ENCODE measurements around the gene CEACAM7. TPM values are rescaled to one million over a fixed set of nuclear protein-coding genes. Genes with fewer than 3 reads are reported as not detected.

CEACAM7 gene
- total RNA-seq, 2 donors from 2014 or later: 329 to 919 TPM

DNA sequence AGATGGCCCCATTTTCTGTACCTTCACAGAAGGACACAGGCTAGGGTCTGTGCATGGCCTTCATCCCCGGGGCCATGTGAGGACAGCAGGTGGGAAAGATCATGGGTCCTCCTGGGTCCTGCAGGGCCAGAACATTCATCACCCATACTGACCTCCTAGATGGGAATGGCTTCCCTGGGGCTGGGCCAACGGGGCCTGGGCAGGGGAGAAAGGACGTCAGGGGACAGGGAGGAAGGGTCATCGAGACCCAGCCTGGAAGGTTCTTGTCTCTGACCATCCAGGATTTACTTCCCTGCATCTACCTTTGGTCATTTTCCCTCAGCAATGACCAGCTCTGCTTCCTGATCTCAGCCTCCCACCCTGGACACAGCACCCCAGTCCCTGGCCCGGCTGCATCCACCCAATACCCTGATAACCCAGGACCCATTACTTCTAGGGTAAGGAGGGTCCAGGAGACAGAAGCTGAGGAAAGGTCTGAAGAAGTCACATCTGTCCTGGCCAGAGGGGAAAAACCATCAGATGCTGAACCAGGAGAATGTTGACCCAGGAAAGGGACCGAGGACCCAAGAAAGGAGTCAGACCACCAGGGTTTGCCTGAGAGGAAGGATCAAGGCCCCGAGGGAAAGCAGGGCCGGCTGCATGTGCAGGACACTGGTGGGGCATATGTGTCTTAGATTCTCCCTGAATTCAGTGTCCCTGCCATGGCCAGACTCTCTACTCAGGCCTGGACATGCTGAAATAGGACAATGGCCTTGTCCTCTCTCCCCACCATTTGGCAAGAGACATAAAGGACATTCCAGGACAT, 7.0 kb upstream of the CEACAM7 start:
- peak; percentile 13 for DNase-seq
- H3K4me3 ChIP-seq: no peak overlapping the region
- TF ChIP-seq, protein P1, sequence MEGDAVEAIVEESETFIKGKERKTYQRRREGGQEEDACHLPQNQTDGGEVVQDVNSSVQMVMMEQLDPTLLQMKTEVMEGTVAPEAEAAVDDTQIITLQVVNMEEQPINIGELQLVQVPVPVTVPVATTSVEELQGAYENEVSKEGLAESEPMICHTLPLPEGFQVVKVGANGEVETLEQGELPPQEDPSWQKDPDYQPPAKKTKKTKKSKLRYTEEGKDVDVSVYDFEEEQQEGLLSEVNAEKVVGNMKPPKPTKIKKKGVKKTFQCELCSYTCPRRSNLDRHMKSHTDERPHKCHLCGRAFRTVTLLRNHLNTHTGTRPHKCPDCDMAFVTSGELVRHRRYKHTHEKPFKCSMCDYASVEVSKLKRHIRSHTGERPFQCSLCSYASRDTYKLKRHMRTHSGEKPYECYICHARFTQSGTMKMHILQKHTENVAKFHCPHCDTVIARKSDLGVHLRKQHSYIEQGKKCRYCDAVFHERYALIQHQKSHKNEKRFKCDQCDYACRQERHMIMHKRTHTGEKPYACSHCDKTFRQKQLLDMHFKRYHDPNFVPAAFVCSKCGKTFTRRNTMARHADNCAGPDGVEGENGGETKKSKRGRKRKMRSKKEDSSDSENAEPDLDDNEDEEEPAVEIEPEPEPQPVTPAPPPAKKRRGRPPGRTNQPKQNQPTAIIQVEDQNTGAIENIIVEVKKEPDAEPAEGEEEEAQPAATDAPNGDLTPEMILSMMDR (IDR thresholded peaks at IDR 0.05): no peak
- no peaks in the 10 kb centered on the region for H3K27me3 ChIP-seq
- no peaks in the 10 kb centered on the region for H3K9me3 ChIP-seq
- peaks cover 7% of the 10 kb centered on the region for H3K4me1 ChIP-seq
- H3K9ac ChIP-seq (ENCODE audit: low read depth in 2 of 2, low read length in 2 of 2): no peak overlapping the region
- intact Hi-C loops (cut with DNase I): loop anchor here (5.0 kb wide), 1 partner anchor 53 kb away; no protein-coding TSS in a partner anchor
- no peak overlapping the region for H3K27ac ChIP-seq
- H3K36me3 ChIP-seq: no peaks in the 10 kb centered on the region

DNA sequence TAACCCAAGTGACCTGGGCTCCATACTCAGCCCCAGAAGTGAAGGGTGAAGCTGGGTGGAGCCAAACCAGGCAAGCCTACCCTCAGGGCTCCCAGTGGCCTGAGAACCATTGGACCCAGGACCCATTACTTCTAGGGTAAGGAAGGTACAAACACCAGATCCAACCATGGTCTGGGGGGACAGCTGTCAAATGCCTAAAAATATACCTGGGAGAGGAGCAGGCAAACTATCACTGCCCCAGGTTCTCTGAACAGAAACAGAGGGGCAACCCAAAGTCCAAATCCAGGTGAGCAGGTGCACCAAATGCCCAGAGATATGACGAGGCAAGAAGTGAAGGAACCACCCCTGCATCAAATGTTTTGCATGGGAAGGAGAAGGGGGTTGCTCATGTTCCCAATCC, 6.1 kb upstream of the CEACAM7 start:
- Histone ChIP-seq H3K9me3 (no peaks in the 10 kb centered on the region), H3K4me3 (no peak overlapping the region), H3K27ac (no peak overlapping the region), H3K27me3 (no peaks in the 10 kb centered on the region), H3K4me1 (peaks cover 2% of the 10 kb centered on the region), H3K9ac (ENCODE audit: low read depth in 2 of 2, low read length in 2 of 2) (no peak overlapping the region), H3K36me3 (no peaks in the 10 kb centered on the region)
- DNase-seq: peak; percentile 12
- intact Hi-C loops (cut with DNase I): loop anchor here (5.0 kb wide), 1 partner anchor 52 kb away; no protein-coding TSS in a partner anchor
- TF ChIP-seq, protein P1 (IDR thresholded peaks at IDR 0.05): no peak

DNA sequence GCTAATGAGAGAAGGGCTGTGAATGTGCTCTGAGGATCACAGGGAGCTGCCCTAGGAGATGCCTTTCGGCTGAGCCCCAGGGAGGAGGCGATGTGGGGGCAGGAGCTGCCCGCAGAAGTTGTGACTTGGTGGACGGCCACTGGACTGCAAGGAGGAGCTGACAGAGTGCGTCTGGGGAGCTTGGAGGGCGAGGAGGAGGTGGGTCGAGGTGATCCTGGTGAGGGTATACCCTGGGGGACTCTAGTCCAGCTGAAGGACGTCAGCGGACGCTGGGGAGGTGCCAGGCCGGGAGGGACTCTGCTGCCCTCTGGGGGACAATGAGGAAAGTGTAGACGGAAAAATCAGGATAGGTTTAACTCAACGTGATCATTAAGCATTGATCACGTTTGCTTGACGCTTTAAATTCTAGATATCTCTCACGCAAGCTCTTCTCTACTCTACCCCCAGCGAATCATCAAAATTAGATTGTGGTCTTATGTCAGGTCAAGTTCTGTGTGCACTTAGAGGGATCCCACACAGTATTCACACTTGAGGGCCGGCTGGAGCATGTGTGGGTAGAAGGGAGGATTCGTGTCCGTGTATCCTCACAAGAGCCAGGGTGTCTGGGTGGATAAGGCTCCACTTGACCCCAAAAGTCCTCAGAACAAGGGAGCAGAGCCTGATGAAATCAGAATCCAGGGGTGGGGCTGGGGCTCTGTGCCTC, 3.3 kb upstream of the CEACAM7 start:
- H3K27me3 ChIP-seq: no peaks in the 10 kb centered on the region
- peak; percentile 55 for DNase-seq

DNA sequence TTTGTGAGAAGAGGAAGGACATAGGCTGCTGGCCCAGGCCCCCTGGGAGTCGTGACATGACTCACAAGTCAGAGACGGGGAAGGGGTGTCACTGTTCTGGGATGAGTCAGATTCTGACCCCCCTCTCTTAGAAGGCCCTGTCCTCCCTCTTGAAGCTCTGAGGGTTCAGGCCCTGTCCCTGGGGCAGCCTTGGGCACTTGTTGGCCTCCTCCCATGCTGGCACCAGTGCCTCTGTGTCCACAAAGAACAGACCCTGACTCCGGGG, 2.7 kb upstream of the CEACAM7 start:
- DNase-seq: no peak
- H3K4me1 ChIP-seq: no peaks in the 10 kb centered on the region
- intact Hi-C loops (cut with DNase I): loop anchor here (5.0 kb wide), 1 partner anchor 48 kb away; no protein-coding TSS in a partner anchor
- no peak overlapping the region for H3K4me3 ChIP-seq
- H3K9me3 ChIP-seq: no peaks in the 10 kb centered on the region
- no peak overlapping the region for H3K9ac ChIP-seq (ENCODE audit: low read depth in 2 of 2, low read length in 2 of 2)
- no peaks in the 10 kb centered on the region for H3K36me3 ChIP-seq
- H3K27ac ChIP-seq: no peak overlapping the region
- no peaks in the 10 kb centered on the region for H3K27me3 ChIP-seq
- TF ChIP-seq, protein P1 (IDR thresholded peaks at IDR 0.05): no peak

More for the DNA sequence above, 3.3 kb upstream of the CEACAM7 start:
- H3K9ac ChIP-seq (ENCODE audit: low read depth in 2 of 2, low read length in 2 of 2): no peak overlapping the region
- TF ChIP-seq, protein P1 (IDR thresholded peaks at IDR 0.05): peak; percentile 64
- H3K36me3 ChIP-seq: no peaks in the 10 kb centered on the region
- H3K9me3 ChIP-seq: no peaks in the 10 kb centered on the region
- no peak overlapping the region for H3K4me3 ChIP-seq
- no peaks in the 10 kb centered on the region for H3K4me1 ChIP-seq
- intact Hi-C loops (cut with DNase I): loop anchor here (5.0 kb wide), 1 partner anchor 49 kb away; no protein-coding TSS in a partner anchor
- H3K27ac ChIP-seq: no peak overlapping the region

DNA sequence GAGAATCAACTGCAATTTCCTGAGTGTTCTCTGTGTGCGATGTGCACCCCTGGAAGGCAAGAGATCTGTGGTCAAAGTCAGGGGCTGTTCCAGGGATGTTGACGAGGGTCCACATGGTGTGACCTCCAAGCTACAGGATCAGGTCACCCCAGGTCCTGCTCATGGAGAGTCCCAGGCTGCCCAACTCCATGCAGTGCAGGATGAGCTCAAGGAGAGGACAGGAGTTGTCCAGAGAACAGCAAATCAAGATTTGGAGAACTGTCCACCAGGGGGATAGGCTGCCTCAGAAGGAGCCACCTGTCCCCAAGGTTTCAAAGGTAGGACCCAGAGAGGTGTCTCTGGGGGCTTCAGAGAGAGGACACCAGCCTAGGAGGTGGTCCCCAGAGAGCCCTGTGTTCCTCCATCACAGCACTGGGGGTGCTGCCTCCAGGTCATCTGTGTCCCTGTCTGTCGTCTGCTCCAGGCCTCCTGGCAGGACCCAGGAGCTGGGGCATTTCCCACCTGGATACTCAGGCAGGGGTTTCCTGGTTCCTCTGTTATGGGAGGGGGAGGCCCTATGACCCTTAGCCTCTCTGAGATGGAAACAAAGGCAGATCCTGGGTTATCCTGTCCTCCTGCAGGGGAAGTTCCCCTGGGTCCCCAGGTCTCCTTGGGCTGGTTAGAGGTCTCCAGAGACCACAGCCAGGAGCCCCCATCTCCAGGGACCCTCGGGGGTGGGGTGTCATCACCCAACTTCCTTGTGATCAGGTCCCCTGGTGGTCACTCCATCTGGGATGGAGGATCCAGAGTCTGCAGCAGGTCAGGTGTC, 2.1 kb upstream of the CEACAM7 start:
- H3K9ac ChIP-seq (ENCODE audit: low read depth in 2 of 2, low read length in 2 of 2): no peak overlapping the region
- no peak overlapping the region for H3K27ac ChIP-seq
- TF ChIP-seq, protein P1 (IDR thresholded peaks at IDR 0.05): no peak
- intact Hi-C loops (cut with DNase I): loop anchor here (5.0 kb wide), 1 partner anchor 48 kb away; no protein-coding TSS in a partner anchor
- H3K27me3 ChIP-seq: no peaks in the 10 kb centered on the region
- H3K9me3 ChIP-seq: no peaks in the 10 kb centered on the region
- DNase-seq: peak; percentile 15
- H3K4me3 ChIP-seq: no peak overlapping the region
- H3K4me1 ChIP-seq: no peaks in the 10 kb centered on the region
- no peaks in the 10 kb centered on the region for H3K36me3 ChIP-seq
